Limb (tissue), 2 donors: ENCODE measurements around the gene CARMIL1.

Experiments
- DNase-seq, 2 donors: peaks; one replicate each; pipeline ENCODE4 v3.0.0-alpha.2; 2016; ENCODE audit errors: extremely low spot score in 2 of 2

Gene CARMIL1

GRCh38 chr6:25469797-25470388, 190.7 kb downstream of the CARMIL1 start:
- no peak for DNase-seq

GRCh38 chr6:25472306-25472705, 193.1 kb downstream of the CARMIL1 start:
- DNase-seq, result no peak

DNA sequence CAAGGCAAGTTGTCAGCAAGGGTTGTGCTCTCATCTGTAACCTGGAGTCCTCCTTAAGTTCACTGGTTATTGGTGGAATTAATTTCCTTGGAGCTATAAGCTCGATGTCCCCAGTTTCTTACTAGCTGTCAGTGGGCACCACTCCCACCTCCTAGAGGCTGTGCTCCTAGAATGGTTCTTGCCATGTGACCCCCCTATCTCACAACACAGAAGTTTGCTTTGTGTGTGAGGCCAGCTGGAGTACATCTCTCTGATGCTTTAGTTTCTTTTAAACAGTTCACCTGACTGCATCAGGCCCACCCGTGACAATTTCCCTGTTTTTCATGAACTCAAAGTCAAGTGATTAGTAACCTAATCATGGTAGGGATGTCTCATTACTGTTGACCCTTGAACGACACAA, 193.7 kb downstream of the CARMIL1 start:
- no peak for DNase-seq

- no peak for DNase-seq
Measured at GRCh38 chr6:25473447-25473846, 194.3 kb downstream of the CARMIL1 start.

- DNase-seq, result no peak
Measured at GRCh38 chr6:25476126-25476525, 197.0 kb downstream of the CARMIL1 start.

GRCh38 chr6:25477006-25477590, 197.9 kb downstream of the CARMIL1 start:
- no peak for DNase-seq

- no peak for DNase-seq
Measured at GRCh38 chr6:25478973-25479372, 199.8 kb downstream of the CARMIL1 start.

- DNase-seq, result no peak
Measured at GRCh38 chr6:25481267-25481666, 202.1 kb downstream of the CARMIL1 start.

DNA sequence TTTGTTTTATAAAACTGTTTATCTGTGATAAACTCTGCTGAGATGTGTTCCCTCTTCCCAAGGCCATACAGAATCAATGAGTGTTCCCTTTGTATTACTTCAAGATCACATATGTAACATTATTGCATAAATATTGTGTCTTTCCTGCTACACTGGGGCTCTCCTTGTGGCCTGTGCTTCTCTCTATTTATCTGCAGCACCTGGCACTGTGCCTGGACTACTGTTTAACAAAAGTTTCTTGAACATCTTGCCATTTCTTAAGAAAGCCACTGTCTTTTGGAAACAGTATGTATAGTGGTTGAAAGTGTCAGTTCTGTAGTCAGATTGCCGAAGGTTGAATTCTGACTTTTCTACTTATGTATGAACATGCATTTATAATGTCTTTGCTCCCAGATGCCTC, 203.8 kb downstream of the CARMIL1 start:
- no peak for DNase-seq

- DNase-seq, result no peak
Measured at GRCh38 chr6:25483943-25484342, 204.8 kb downstream of the CARMIL1 start.

DNA sequence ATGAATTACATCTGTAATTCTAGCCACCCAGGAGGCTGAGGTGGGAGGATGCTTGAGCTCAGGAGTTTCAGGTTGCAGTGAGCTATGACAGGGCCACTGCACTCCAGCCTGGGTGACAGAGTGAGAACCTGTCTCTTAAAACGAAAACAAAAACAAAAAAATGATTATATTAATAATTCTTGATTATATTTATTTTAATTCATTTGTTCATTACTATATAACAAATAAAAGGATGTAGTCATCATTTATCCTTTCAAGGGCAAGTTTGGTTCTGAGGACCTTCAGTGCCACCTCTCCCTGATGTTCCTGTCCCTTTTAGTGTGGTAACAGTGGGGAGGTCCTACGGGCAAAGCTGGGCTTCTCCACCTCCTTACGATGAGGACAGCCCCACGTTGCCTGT, 205.7 kb downstream of the CARMIL1 start:
- no peak for DNase-seq

DNA sequence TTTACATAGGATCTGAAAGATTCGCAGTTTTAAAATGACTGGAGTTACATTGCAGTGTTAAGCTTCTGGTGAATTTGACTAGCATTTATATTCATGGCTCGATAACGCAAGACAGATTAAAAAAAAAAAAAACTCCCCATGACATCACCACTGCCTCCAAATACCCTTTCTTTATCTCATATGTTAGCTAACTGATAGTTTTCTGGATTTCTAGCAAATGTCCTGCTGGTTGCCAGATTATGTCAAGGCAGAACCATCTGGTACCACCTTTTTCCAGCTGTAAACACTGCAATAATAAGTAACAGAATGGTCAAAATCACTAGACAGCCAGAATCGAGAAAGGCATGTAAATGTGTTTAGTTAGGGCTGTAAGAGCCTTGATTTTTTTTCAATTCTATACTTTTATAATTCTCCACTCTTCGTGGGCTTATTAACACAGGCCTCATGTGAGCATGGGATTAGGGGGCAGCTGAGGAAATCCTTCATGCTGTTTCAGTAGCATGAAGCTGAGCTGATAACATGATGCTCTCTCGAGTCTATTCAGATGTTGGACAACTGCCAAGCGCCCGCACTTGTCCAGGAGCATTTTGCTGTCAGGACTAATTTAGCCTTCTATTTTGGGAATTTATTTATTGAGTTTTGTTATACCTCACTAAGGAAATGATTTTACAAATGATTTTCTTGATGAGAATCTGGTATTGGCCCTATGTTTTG, 206.8 kb downstream of the CARMIL1 start:
- DNase-seq, result peak; percentile 55 to 59

DNA sequence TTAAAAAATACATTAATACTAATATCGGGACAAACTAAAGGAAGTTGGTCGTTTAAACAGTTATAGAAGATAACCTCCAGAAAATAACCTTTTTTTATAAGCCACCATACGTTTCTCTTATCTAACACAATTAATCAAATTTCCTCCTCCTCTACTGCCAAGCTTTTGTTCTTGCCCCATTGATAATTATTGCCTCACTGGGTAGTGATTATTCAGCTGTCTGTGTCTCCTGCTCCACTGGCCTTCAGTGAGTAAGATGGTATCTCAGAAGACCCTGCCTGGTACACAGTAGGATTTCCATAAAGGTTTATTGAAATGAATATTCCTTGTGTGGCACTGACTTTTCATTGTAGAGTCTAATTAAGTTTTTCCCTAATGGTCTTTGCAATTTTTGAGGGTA, 207.4 kb downstream of the CARMIL1 start:
- no peak for DNase-seq

- no peak for DNase-seq
Measured at GRCh38 chr6:25487012-25487411, 207.8 kb downstream of the CARMIL1 start.

DNA sequence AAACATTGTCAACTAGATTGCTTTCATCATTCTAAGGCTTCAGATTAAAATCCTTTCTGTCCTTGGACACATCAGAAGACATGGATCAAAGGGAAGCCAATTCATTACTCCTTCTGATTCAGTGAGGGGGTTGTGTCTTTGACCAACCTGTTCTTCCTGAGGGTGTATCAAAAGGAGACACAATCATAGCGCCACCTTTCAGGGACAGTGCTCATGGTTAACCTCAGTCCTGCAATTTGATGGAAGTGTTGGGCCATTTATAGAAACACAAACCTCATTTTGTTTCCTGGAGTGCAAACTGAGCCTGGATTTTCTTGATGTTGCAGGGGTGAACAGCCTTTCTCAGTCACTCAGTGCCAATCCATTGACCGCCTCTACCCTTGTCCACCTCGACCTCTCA, 209.0 kb downstream of the CARMIL1 start:
- no peak for DNase-seq

DNA sequence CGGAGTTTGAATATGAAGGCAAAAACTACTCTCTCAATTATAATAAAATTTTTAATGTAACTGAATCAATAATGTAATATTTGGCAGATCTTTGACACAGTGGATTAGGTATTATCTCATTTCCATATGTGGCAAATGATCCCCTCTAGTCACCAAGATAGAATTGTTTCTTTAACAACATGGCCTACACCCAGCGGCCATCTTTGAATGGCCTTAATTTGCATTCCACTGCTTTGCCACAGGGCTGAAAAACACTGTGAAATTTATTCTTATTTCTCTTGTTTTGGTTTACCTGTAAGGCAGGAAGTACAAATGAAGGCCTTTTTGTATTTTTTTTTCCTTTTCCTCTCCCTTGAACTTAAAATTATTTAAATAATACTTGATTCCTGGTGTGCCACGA, 210.2 kb downstream of the CARMIL1 start:
- DNase-seq, result no peak

- DNase-seq, result peak; percentile 74
Measured at GRCh38 chr6:25490018-25490801, 211.0 kb downstream of the CARMIL1 start.

- DNase-seq, result no peak
Measured at GRCh38 chr6:25492951-25493350, 213.8 kb downstream of the CARMIL1 start.

- no peak for DNase-seq
Measured at GRCh38 chr6:25494469-25494868, 215.3 kb downstream of the CARMIL1 start.

DNA sequence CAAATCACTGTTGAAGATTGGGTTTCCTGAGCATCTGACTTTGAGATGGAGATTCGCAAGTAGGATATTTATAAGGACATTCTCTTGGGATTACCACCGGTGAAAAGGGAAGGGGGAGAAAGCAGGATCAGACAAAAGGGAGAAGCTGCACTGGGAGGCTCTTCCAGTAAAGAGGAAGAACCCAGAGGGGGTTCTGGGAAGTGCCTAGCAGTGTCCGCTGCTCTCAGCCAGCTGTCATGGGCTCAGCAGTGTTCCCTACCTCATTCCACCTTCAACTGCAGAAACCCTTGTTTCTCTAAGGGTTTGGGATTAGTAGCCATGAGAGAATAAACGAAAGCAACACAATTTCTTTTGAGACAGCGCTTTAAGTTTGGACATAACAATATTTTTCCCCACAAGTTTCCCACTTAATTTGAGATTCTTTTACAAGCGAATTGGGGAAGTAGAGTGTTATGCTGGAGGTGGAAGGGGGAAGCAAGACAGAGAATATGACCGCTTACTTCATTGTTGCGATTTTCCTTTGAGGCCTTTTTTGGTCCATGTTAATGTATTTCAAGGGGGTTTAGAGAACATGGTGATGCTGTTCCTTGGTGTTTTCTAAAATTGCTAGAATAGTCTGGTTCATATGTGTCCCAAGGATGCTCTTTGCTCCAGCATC, 218.3 kb downstream of the CARMIL1 start:
- DNase-seq, result no peak

DNA sequence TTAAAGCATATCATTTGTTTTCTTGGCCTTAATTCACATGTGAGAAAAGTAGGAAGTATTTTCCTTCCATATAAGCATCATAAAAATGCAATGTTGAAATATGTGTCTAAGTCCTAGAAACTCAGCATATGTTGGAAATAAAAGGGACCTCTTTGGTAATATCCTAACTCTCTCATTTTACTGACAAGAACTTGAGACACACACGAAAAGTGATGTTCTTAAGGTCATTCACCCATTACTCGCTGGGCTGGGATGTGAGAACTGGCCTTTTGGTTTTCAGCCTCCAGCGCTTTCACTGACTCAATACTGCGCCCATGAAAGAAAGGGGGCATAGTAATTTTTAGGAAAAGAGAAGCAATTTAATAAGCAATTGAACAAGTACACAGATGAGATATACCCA, 219.3 kb downstream of the CARMIL1 start:
- no peak for DNase-seq
